Renal cortex interstitium (tissue), 11 donors: ENCODE data around the gene LSM14A. TPM values are rescaled to one million over a fixed set of nuclear protein-coding genes. Genes with fewer than 3 reads are reported as not detected.
"Not testable (repeated sequence)": the region's sequence is repeated elsewhere in the genome, so short reads cannot be mapped to it uniquely, and the experiment has no call there.

Source experiments
- DNase-seq, 11 donors: peaks; one replicate each; pipeline ENCODE4 v3.0.0-alpha.2; 2013; ENCODE audit warnings: low read depth in 9 of 11, low spot score in 4 of 11; ENCODE audit errors: extremely low read depth in 1 of 11
- polyA plus RNA-seq, 3 donors: library from polyadenylated mRNA; unstranded; fragments of 120-200 nt; gene quantifications; one replicate each; pipeline ENCODE4 v1.2.1, GENCODE V29; 2013; ENCODE audit not compliant: insufficient read length in 3 of 3

LSM14A gene
- polyA plus RNA-seq, 3 donors, result 174 to 200 (median 189) TPM

DNA sequence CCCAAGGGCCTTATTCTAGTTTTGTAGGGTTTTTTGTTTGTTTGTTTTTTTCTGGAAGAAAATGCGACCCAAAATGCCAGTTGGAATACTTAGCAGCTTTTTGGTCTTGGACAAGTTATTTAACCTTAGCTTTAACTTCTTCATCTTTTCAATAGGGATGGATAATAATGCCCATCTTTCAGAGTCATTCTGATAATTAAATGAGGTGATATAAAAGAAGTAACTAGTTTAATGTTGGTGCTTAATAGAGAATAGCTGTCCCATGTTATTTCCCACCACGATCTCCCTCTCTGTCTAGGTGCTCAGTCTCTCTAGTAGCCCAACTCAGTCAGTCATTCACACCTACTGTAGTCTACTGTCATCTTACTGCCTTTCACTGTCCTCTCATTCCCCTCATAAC is 8.0 kb downstream of the LSM14A start:
- DNase-seq, result no peak

- DNase-seq, result no peak
Measured at GRCh38 chr19:34180709-34181108, 8.4 kb downstream of the LSM14A start.

GRCh38 chr19:34181111-34181864 is 9.0 kb downstream of the LSM14A start:
- DNase-seq, result no peak

DNA sequence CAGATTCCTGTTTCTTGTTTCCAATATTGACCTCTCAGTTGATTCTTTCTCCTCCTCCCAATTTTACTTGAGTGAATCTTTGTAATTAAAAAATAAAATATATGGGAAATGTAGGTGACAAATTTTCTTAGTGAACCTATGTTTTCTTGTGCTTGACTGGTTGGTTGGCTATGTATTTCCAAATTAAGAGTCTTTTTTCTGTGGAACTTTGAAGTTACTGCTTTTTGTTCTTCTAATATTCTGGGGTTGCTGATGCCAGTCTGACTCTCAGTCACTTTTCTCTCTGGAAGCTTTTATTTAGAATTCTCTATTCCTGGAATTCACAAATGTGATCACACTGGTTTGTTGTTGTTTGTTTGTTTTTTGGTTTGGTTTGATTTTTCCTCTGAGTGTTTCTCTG is 9.8 kb downstream of the LSM14A start:
- DNase-seq, result no peak

DNA sequence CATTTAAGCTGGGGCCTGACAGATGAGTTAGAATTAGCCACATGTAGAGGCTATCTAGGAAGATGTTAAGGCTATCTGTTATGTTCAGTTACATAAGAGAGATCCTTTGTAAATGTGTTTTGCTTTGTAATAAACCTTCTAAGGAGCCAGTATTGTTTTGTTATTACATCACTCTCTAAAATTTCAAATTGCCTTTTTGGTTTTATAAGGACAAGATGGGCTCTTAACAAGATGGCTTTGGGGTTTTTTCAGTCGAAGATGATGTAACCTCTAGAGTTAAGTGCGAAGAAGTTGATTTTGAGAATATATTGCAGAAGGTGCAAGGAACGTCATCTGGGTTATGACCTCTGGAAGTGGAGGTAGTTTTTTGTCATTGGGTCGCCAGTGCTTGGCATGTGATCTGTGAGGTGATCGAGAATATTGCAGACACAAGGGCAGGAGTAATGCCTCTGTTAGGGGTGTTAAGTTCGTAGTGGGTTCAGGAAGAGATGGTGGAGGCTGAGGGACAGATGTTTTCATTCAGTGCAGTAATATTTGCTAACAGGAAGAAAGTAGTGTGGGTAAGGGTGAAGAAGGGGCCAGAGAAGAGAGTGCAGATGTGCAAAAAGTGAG is 12.7 kb downstream of the LSM14A start:
- no peak for DNase-seq

DNA sequence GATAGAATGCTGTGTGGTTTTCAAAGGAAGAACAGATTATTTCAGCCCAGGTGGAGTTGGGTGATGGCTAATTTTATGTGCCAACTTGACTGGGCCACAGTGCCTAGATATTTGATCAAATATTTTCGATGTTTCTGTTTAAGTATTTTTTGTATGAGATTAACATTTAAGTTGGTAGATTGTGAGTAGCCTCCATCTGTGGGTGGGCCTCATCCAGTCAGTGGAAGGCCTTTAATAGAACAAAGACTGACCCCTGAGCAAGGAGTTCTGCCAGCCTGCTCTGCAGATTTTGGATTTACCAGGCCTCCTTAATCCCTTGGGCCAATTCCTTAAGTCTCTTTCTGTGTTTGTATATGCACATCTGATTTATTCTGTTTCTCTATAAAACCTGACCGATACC is 13.9 kb downstream of the LSM14A start:
- DNase-seq, result no peak

GRCh38 chr19:34187011-34187410 is 14.7 kb downstream of the LSM14A start:
- no peak for DNase-seq

- DNase-seq, result no peak
Measured at GRCh38 chr19:34188408-34188807, 16.1 kb downstream of the LSM14A start.

DNA sequence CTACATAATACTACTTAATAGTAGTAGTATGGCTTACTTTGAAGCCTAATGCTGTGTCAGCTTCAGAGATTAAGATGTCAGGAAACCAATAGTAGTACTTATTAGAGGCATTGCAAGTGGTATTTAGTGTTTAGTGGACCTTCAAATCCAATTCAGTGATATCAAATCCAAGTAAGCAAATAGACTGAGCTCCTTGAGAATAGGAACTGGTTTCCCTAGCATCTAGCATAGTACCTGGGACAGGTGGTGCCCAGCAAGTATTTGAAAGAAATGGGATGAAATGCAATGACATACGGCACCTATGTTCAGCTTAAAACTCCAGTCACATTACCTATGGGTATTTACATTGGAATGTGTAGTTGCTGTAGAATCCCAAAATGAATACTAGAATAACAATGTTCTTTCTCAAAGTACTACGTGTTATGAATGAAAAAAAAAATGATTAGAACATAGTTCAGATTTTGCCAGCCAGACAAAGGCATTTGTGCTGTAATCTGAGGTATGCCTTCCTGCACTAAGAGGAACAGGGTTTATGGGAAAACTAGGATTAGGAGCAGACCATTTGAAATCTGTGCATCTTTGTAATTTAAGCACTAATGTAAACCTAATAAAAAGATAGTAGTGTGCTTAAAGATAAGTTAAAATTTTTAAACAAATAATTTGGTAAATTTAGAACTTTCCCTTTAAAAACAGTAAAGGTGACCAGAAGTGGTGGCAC is 17.1 kb downstream of the LSM14A start:
- DNase-seq, result no peak

GRCh38 chr19:34189917-34190425 is 17.7 kb downstream of the LSM14A start:
- no peak for DNase-seq

DNA sequence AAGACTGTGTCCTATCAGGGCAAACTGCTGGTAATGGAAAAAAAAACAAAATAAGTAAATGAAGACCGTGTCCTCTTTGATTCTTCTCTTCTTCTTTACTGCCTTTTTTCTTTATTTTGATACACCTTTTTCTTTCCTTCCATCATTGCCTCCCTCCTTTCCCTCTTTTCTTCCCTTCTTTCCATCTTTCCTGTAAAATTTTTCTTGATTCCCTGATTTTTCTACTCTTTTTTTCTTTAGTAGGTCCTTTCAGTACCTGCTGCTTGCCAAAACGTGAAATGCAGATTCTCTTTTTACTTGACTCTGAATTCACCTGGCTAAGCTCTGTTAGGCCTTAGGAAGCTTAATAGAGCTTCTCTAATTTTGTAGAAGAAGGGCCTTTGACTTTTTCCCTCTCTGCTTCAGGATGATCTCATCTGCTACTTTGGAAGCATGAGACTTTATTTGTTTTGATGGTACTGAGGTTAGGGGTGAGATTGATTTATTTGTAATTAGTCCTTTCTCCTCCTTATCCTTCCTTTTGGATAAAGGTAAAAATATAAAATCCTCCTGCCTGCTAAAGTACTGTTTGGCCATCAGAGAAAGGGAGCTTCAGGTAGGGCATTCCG is 19.2 kb downstream of the LSM14A start:
- no peak for DNase-seq

DNA sequence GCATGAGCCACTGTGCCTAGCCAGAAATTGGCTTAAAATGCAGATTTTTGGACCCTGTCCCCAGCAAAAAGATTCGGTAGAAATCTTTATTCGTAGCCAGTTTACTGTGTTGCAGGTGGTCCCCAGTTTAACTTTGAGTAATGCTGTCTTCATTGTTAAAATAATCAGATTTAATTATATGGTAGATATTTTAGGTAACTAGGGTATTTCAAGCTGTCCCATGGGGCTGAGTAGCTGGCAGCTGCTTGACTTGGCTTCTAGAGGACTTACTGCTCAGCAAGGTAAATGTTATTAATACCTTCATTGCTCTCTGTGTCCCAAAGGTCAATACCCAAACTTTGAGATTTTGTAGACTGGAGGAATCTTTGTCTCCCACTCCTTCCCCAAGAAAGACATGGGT is 21.1 kb downstream of the LSM14A start:
- no peak for DNase-seq

DNA sequence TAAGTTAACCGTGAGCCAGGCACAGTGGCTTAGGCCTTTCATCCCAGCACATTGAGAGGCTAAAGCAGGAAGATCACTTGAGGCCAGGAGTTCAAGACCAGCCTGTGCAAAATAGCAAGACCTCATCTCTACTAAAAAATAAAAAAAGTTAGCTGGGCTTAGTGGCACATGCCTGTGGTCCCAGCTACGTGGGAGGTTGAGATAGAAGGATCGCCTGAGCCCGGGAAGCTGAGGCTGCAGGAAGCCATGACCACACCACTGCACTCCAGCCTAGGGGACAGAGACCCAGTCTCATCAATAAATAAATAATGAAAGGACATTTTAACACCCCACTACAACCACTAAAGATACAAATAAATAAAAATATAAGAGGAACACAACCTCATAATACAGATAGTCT is 21.6 kb downstream of the LSM14A start:
- DNase-seq, result no peak

DNA sequence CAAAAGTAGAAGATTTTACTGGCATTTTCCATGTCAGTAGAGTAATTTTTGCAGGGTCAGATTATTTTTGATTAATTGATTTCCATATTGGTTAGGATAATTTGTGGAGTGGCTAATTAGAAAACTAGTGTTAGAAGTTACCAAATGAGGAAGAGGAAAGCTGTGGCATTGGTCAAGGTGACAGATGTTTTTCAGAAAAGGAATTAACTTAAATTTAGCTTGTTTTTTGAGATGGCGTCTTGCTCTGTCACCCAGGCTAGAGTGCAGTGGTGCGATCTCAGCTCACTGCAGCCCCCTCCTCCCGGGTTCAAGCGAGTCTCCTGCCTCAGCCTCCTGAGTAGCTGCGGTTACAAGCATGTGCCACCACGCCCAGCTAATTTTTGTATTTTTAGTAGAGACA is 28.8 kb downstream of the LSM14A start:
- DNase-seq, result no peak

- not testable (repeated sequence) for DNase-seq
Measured at GRCh38 chr19:34205324-34205723, 33.0 kb downstream of the LSM14A start.

GRCh38 chr19:34208291-34208884 is 36.1 kb downstream of the LSM14A start:
- DNase-seq, result no peak

DNA sequence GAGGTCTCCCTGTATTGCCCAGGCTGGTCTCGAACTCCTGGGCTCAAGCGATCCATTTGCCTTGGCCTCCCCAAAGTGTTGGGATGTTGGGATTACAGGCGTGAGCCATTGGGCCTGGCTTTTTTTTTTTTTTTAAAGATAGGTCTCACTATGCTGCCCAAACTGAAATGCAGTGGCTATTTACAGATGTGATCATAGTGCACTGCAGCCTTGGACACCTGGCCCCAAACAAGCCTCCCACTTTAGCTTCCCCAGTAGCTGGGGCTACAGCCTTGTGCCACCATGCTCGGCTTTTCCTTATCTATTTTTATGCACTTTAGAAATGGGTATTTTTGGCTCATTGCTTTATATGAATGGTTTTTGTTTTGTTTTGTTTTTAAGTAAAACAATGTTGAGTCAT is 37.4 kb downstream of the LSM14A start:
- DNase-seq, result no peak

- no peak for DNase-seq
Measured at GRCh38 chr19:34213283-34213682, 41.0 kb downstream of the LSM14A start.

GRCh38 chr19:34214040-34214439 is 41.7 kb downstream of the LSM14A start:
- DNase-seq, result no peak
